ENCODE measurements around the gene TEX14. TPM values are rescaled to one million over a fixed set of nuclear protein-coding genes. Genes with fewer than 3 reads are reported as not detected.
A peak's percentile ranks its signal among the peaks of the same experiment; 100 is the strongest.
"Not testable (repeated sequence)": the region's sequence is repeated elsewhere in the genome, so short reads cannot be mapped to it uniquely, and the experiment has no call there.

TEX14 gene
- total and polyA plus RNA-seq, 9 donors, result 0.11 to 1.0 (median 0.34) TPM

- Histone ChIP-seq H3K27ac (no peak overlapping the region), H3K9me3 (no peaks in the 10 kb centered on the region), H3K36me3 (no peaks in the 10 kb centered on the region), H3K4me3 (no peak overlapping the region), H3K27me3 (no peaks in the 10 kb centered on the region), H3K4me1 (ENCODE audit: insufficient read depth) (peaks cover 2% of the 10 kb centered on the region)
- WGBS, 3 donors, result 93 to 94% (median 93%) methylated on average over 8 of the region's 8 CpGs
- TF ChIP-seq POLR2A (IDR thresholded peaks at IDR 0.05), result no peak
- no peak for TF ChIP-seq EP300 (IDR thresholded peaks at IDR 0.05)
- TF ChIP-seq CTCF (IDR thresholded peaks at IDR 0.05), result no peak
- DNase-seq, result no peak
- intact Hi-C loops (cut with DNase I), result loop anchor here in 1 of 4 donors (5.0 to 10.0 kb wide), 2 partner anchors 67 to 110 kb away; no protein-coding TSS in a partner anchor
These were observed 2.5 kb upstream of the TEX14 start for GRCh38 chr17:58694302-58694701.

- 71 to 78% (median 74%) methylated on average over 2 of the region's 2 CpGs for WGBS, 3 donors
- Histone ChIP-seq H3K27me3 (no peaks in the 10 kb centered on the region), H3K36me3 (no peaks in the 10 kb centered on the region), H3K9me3 (no peaks in the 10 kb centered on the region), H3K4me3 (no peak overlapping the region), H3K27ac (no peak overlapping the region), H3K4me1 (ENCODE audit: insufficient read depth) (peaks cover 2% of the 10 kb centered on the region)
- intact Hi-C loops (cut with DNase I), result loop anchor here in 1 of 4 donors (5.0 to 10.0 kb wide), 2 partner anchors 66 to 109 kb away; no protein-coding TSS in a partner anchor
- DNase-seq, result no peak
- no peak for TF ChIP-seq POLR2A (IDR thresholded peaks at IDR 0.05)
- no peak for TF ChIP-seq EP300 (IDR thresholded peaks at IDR 0.05)
- no peak for TF ChIP-seq CTCF (IDR thresholded peaks at IDR 0.05)
These were observed 1.9 kb upstream of the TEX14 start for GRCh38 chr17:58693751-58694150.

GRCh38 chr17:58693208-58693607, 1.4 kb upstream of the TEX14 start:
- intact Hi-C loops (cut with DNase I), result loop anchor here in 1 of 4 donors (5.0 to 10.0 kb wide), 2 partner anchors 66 to 108 kb away; no protein-coding TSS in a partner anchor
- DNase-seq, result no peak
- Histone ChIP-seq H3K27me3 (no peaks in the 10 kb centered on the region), H3K4me3 (peak overlapping the region; percentile 67), H3K4me1 (ENCODE audit: insufficient read depth) (peaks cover 2% of the 10 kb centered on the region), H3K36me3 (no peaks in the 10 kb centered on the region), H3K27ac (no peak overlapping the region), H3K9me3 (no peaks in the 10 kb centered on the region)
- TF ChIP-seq POLR2A (IDR thresholded peaks at IDR 0.05) (no peak), EP300 (IDR thresholded peaks at IDR 0.05) (no peak), CTCF (IDR thresholded peaks at IDR 0.05) (no peak)
- WGBS, 3 donors, result 57 to 65% (median 59%) methylated on average over 8 of the region's 8 CpGs

GRCh38 chr17:58692239-58693055, 602 bp upstream of the TEX14 start, which contains the start of gene RAD51C:
Gene RAD51C (plus strand): TSS chr17:58692602. CDS start chr17:58692644, 42 bp downstream.
- Histone ChIP-seq H3K4me1 (ENCODE audit: insufficient read depth) (peaks cover 2% of the 10 kb centered on the region), H3K36me3 (no peaks in the 10 kb centered on the region), H3K27me3 (no peaks in the 10 kb centered on the region), H3K27ac (peak within 1 kb of the TSS; percentile 15 to 85), H3K4me3 (peak within 1 kb of the TSS; percentile 67), H3K9me3 (no peaks in the 10 kb centered on the region)
- 9 to 13% (median 11%) methylated on average over 50 of the region's 50 CpGs for WGBS, 3 donors
- DNase-seq, result peak; percentile 84 to 92 (median 86)
- intact Hi-C loops (cut with DNase I), result loop anchor here in 1 of 4 donors (5.0 to 10.0 kb wide), 2 partner anchors 65 to 108 kb away; no protein-coding TSS in a partner anchor
- TF ChIP-seq POLR2A (IDR thresholded peaks at IDR 0.05) (peak; percentile 54), EP300 (IDR thresholded peaks at IDR 0.05) (no peak), CTCF (IDR thresholded peaks at IDR 0.05) (no peak)

GRCh38 chr17:58690033-58690432, 1.8 kb downstream of the TEX14 start:
- not testable (repeated sequence) for DNase-seq; H3K4me3 ChIP-seq; H3K36me3 ChIP-seq; H3K27me3 ChIP-seq; H3K27ac ChIP-seq; H3K9me3 ChIP-seq; H3K4me1 ChIP-seq (ENCODE audit: insufficient read depth)
- intact Hi-C loops (cut with DNase I), result loop anchor here in 1 of 4 donors (5.0 to 10.0 kb wide), 2 partner anchors 63 to 105 kb away; no protein-coding TSS in a partner anchor
- WGBS, 3 donors, result 86 to 96% (median 90%) methylated on average over 7 of the region's 7 CpGs

All from ovary (tissue), 9 donors.